Fibroblast of mammary gland (primary cell): Measurements from ENCODE around the gene EDDM3A.

Experiments
- DNase-seq: peaks from one replicate; pipeline ENCODE4 v3.0.0-alpha.2; 2010; ENCODE audit warnings: low read depth
- H3K4me3 ChIP-seq: 2 replicates; pipeline ENCODE4 v1.5.1; 2011; ENCODE audit warnings: low read depth, mild to moderate bottlenecking, low read length, moderate library complexity; ENCODE audit not compliant: control insufficient read depth
- CTCF ChIP-seq: conservative IDR thresholded peaks from 2 replicates; pipeline ENCODE4 v1.5.1; 2011; ENCODE audit warnings: low read depth, low read length, inconsistent platforms; ENCODE audit not compliant: control insufficient read depth, insufficient read depth

Gene EDDM3A

DNA sequence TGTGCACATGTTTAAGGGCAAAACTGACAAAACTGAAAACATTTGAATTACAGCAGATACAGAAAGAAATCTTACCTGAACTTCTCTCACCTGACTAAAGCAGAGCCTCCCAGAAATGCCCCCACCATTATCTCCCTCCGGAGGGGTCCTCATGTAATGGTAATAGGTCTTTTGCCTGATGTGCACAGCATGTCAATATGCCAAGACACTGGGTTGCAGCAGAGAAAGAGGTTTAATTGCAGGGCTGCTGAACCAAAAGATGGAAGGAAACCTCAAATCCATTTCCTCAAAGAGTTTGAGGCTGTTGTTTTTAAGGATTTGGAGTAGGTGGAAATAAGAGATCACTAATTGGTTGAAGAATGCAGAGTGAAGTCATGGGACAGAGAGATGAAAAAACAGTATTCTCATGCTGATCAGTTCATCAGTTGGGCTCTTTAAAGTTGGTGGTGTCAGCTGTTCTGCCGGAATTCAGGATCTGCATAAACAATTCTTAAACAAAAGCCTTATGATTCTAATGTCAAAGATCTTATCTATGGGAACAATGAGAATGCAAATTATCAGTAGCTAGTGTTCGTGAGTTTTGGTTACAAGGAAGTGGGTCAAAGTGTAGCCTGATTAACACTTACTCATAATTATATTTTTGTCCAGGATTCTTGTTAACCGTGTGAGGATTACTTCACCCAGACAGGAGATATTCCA lies 38.9 kb upstream of the EDDM3A start:
- no peak for TF ChIP-seq CTCF
- no peak for DNase-seq
- no peak overlapping the region for H3K4me3 ChIP-seq

DNA sequence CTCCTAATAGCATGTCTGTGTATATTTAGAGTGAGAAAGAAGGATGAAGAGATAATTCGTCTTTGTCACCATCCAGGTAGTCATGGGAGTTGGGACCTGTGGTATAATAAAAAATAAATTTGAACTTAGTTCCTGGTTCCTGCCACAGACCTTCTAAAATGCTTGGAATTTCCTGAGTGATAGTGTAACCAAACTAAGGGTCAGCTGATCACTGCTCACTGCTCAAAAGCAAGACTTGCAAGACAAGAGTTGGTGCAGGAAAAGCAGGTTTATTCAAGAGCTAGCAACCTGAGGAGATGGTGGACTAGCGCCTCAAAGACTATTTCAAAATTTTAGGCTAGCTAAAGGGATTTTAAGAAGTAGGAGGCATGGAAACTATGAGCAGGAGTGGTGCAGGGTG lies 38.1 kb upstream of the EDDM3A start:
- no peak overlapping the region for H3K4me3 ChIP-seq
- no peak for DNase-seq

DNA sequence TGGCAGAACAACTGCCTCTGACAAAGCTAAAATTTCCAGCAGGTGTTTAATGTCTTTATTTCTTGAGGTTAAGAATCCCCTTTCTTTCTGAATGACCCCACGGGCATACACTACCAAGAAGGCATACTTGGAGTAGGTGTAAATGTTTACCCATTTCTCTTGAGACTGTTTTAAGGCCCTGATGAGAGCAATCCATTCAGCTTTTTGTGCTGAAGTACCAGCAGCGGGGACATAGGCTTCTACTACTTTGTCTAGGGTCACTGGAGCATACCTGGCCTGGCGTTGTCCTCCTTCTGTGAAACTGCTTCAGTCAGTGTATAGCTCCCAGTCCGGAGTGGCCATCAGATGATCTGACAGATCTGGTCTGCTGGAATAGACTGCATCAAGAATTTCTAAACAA lies 34.4 kb upstream of the EDDM3A start:
- DNase-seq: no peak
- H3K4me3 ChIP-seq: no peak overlapping the region
- no peak for TF ChIP-seq CTCF

More for the DNA sequence above, 38.1 kb upstream of the EDDM3A start:
- TF ChIP-seq CTCF: no peak

- no peak for DNase-seq
- no peak overlapping the region for H3K4me3 ChIP-seq
- no peak for TF ChIP-seq CTCF
Measured at GRCh38 chr14:20711685-20712084, 34.0 kb upstream of the EDDM3A start.

DNA sequence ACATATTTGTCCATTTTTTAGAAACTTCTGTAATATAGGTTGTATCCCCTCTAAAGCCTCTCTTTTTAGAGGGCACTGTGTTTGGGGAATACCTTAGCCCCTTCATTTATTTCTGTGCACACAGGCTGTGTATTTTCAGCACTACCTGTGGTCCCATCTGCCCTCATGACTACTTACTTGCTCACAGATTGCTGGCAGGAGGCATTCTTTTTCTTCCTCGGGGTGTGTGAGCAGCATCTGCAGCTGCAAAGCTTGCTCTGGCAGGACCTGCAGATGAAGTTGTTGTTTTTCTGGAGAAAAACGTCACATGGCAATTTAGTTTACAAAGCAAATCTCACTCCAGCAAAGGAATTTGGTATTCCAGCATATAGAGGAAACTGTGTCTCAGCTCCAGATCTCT lies 32.8 kb upstream of the EDDM3A start:
- TF ChIP-seq CTCF: no peak
- H3K4me3 ChIP-seq: no peak overlapping the region
- peak; percentile 4 for DNase-seq

DNA sequence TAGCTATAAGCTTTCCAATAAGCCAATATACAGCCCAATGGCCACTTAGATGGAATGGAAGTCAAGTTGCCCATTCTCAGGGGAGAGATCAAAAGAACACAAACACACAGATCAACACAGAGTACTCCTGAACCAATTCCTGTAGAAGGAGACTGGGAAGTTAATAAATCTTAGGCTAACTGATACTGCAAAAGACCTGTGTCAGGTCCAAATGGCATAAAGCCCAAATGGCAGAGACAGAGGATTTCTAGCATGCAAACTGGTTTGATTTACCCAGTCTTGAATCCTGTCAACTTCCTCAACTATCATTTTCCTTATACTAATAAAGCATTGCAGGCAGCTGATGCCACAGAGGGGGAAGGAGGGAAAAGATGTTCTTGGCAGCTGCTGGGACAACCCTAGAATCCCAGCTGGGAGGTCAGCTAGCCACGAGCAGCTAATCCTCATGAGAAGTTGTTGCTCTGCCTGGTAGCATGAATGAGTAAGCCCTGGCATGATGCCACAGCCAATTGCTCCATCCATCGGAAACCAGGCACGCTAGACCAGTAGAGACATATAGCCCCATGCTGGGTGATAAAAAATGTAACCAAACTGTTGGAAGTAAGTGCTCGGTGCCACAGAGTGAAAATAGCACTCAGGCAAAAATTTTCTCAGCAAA lies 31.0 kb upstream of the EDDM3A start:
- TF ChIP-seq CTCF: no peak
- DNase-seq: peak; percentile 81
- no peak overlapping the region for H3K4me3 ChIP-seq

DNA sequence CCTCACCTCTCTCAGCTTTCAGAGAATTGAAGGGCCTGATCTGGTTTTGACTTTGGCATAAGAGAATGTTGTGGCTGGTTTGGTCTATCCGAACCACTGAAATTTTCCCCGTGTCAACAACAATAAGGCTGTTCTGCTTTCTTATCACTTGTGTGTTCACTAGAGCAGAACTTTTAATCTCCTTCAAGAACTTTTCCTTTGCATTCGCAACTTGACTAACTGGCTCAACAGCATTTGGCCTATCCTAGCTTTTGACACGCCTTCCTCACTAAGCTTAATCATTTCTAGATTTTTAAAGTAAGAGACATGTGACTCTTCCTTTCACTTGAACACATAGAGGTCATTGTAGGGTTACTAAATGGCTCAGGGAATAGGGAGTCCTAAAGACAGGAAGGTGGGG lies 25.9 kb upstream of the EDDM3A start:
- DNase-seq: no peak
- no peak overlapping the region for H3K4me3 ChIP-seq
- no peak for TF ChIP-seq CTCF
